ENCODE data around the gene YOD1.

The YOD1 gene

DNA sequence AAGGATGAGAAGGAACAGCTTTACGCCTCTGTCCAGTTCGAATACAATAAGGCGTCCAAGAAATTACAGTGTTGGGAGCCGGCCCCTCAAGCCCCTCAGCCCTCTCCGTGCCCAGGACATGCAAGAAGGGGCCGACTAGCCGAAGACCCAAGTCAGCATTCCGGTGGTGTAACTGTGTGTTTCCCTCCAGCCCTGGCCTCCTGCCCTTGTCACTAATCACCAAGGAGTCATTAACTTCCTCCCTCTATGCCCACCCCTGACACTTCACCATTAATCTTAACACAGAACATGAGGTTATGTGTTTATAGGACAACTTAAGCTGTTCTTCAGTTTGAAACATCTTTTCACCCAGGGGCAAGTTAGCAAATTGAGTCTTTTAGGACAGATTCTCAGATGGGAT lies 21.2 kb upstream of the YOD1 start:
- DNase-seq (ENCODE audit: low spot score) = no peak

DNA sequence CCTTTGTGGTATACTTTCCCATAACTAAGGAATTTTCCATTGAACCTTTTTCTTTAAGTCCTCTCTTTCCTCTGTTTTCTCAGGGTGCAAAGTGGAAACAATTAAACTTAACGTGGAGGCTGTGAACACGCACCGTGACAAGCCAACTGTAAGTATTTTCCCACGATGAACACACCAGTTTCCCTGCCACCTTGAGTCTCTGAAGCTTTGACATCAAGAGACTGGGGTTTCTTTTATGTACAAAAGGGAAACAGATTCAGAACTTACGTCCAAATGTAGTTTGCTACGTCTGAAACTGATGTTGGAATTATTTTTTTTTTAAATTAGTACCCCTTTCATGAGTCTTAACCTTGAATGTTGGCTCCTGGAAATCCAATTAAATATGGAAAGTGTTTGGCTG lies 20.4 kb upstream of the YOD1 start:
- no peak for DNase-seq (ENCODE audit: low spot score)

GRCh38 chr1:207070811-207071210 lies 19.8 kb upstream of the YOD1 start:
- no peak for DNase-seq (ENCODE audit: low spot score)

GRCh38 chr1:207069858-207070506 lies 19.0 kb upstream of the YOD1 start:
- no peak for DNase-seq (ENCODE audit: low spot score)

GRCh38 chr1:207069061-207069460 lies 18.1 kb upstream of the YOD1 start:
- no peak for DNase-seq (ENCODE audit: low spot score)

- no peak for DNase-seq (ENCODE audit: low spot score)
These were observed 16.7 kb upstream of the YOD1 start for GRCh38 chr1:207067665-207068064.

DNA sequence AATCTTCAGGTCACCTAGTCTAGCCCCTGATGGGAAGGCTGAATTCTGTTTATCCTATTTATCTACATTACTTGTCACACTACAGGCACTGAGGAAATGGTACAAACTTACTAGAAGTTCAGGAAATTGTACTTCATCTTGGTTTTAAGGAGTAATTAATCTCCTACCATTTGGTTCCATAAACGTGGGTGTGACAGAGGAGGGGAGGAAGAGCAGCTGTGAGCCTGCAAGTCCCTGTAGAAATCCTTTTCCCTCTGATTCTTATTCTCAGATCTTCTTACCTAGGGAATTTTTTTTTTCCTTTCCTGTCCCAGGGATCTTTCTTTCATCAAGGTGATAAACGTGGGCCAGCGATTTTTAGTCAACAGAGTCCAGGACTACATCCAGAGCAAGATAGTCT lies 16.2 kb upstream of the YOD1 start:
- DNase-seq (ENCODE audit: low spot score) = no peak

GRCh38 chr1:207064561-207064960 lies 13.6 kb upstream of the YOD1 start:
- no peak for DNase-seq (ENCODE audit: low spot score)

- no peak for DNase-seq (ENCODE audit: low spot score)
These were observed 12.0 kb upstream of the YOD1 start for GRCh38 chr1:207063014-207063413.

GRCh38 chr1:207062058-207062457 lies 11.1 kb upstream of the YOD1 start:
- no peak for DNase-seq (ENCODE audit: low spot score)

DNA sequence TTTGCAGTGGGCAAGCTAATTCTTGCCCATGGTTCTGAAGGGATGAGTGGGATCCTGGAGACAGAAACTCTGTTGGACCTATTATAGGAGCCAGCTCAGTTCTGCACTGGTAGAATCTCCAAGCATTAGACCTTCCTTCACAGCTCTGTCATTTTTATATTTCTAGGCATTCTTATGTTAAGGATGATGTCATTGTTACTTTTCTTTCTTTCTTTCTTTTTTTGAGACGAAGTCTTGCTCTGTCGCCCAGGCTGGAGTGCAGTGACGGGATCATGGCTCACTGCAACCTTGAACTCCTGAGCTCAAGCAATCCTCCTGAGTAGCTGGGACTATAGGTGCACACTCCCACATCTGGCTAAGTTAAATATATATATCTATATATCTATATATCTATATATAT lies 9.6 kb upstream of the YOD1 start:
- DNase-seq (ENCODE audit: low spot score) = no peak

DNA sequence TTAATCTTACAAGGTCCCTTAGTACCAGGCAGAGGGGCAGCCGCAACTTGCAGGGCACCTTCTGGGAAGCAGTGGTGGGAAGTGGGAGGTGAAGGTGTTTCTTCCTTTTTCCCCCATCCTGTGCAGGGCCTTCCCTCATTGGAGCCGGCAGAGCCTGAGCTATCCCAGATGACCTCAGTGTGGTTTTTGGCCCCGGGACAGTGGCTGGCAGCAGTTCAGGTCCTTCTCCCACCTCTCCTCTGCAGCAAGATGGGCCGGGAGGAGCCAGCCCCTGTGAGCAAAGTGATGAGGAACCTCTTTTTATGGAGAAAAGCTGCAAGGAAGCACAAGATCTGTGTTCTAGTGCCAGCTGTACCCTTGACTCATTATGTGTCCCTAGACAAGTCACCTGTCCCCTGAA lies 8.9 kb upstream of the YOD1 start:
- no peak for DNase-seq (ENCODE audit: low spot score)

DNA sequence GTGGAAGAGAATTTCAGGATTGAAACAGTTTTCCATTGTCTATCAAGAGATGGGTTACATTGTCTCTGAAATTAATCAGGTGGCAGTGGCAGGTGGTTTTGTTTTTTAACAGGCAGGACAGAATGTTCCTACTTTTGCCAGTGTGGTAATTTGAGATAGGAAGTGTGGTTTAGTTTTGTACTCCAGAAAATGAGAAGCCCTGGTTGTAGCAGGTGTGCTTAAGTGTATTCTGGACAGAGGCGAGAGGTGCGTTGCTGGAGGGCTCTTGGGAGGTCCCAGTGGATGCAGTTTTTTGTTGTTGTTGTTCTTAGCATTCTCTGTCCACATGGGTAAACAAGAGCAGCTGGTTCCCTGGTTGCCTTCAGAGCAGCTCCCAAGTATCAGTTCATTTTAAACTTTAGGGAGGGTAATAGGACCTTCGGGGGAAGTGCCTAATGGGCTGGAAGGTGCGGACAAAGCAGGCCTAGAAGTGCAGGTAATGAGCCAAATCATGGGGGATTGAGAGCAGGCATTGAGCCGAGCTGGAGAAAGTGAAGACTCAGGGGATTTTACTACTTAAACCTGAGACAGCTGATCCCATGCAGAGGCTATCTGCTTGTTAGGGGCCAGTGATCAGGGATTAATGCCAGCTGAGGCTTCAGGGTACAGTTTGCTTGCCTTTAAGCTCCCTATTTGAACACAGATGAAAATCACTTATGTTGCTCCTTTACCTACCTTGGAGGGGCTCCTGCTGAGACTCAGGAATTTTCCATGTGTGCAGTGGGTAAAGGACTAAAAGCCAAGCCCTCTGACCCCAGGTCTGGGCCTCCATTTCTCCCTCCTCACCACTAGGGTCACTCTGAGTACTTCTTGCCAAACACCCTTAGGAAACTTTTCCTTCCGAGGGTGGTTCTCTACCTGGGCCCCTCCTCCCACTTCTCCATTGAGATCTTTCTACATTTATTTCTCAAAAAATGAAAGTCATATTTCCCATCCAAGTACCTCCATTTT lies 8.2 kb upstream of the YOD1 start:
- DNase-seq (ENCODE audit: low spot score) = no peak

GRCh38 chr1:207058252-207058651 lies 7.2 kb upstream of the YOD1 start:
- no peak for DNase-seq (ENCODE audit: low spot score)

DNA sequence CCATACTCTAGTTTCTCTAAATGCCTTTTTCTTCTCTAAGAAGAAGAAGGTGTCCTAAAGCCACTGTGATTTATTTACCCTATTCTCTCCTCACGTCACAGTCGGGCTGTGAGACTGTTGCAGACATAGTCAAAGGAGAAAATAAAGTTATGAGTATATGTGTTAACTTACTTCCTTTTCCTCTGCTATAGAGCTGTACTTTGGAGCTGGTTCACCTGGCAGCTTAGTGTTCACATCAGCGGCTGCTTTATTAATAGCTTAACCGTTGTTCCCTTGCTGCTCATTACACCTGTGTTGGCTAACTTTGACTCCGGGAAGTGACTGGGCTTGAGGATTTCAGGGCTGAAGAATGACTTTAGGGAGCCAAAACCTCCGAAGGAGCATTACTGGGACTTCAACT lies 5.7 kb upstream of the YOD1 start:
- DNase-seq (ENCODE audit: low spot score) = no peak

DNA sequence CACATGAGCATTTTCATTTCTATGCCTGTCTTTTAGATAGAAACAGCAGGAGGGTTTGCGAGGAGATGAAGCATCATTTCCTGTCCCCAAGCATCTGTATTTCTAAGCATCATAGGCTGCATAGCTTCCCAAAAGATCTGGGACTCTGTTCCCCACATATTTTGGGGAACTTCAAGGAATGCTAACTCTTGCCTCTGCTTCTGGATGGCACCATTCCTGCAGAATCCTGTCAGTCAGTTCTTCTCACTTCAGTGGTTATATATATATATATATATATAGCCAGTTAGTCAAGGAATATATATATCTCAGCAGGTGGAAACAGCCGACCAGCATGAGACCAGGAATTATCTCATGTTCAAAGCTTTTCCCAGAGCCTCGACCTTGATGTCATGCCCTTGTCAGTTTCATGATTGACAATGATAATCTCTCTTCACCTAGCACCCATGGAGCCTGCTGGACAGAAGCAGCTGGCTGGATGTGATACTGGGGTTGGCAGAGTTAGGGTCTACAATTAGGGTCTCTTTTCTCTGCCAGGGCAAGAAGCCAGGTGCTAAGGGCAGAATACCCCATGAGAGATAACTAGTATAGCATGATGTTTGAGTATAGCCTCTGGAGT lies 4.5 kb upstream of the YOD1 start:
- DNase-seq (ENCODE audit: low spot score) = no peak

GRCh38 chr1:207054491-207054890 lies 3.5 kb upstream of the YOD1 start:
- no peak for DNase-seq (ENCODE audit: low spot score)

GRCh38 chr1:207052911-207053769 lies 2.1 kb upstream of the YOD1 start, which contains the start of gene PFKFB2:
Gene PFKFB2, plus strand, starts transcription at chr1:207053275. Its CDS starts 1,443 bp downstream, at chr1:207054718.
- peak; percentile 92 for DNase-seq (ENCODE audit: low spot score)

DNA sequence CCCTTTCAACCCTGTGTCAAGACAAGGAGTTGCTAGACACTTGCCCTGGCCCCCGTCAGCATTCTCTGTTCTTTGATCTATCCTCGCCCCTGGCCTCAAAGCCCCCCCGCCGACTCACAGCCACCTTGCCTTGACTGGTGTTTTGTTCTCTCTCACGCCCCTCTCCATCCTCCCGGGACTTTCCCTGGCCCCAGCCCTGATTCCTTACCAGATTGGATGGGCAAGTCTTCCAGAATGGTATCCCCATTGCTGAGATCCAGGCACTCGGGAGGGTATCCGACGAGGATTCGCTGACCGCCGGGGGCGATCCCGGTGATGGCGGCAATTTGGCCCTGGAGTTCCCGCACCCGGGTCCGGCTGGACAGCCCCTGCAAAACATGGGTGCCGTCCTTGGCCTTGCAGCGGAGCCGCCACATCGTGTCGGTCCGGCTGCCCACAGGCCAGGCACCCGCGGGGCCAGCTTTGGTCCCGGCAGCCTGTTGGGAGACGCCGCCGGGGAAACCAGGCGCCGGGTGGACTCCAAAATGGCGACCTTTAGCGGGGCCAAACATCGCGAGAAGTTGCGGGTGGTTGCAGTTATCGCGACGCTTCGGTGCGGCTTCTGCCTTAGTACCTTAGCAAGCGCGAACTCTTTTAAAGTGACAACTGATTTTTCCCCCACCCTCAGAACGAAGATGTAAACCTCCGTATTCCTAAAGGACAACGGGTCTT lies 373 bp downstream of the YOD1 start:
- DNase-seq (ENCODE audit: low spot score) = peak; percentile 91

DNA sequence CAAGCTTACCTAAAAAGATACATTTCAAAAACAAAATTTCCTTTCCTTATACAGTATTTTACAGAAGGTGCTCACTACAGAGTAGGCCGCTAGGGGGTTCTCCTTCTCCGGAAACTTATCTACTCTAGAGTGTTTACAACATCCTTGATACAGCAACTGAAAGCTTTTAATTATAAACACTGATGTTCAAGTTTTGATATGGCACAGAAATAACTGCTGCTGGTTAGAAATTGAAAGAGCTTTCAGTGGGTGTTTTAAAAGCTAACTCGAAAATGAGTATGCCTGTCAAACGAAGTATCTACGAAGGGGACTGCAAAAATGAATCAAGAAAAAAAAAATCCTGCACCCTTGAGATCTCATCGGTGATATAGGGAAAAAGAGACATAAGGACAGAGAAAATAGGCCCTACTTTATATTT lies 1.0 kb downstream of the YOD1 start:
- peak; percentile 67 for DNase-seq (ENCODE audit: low spot score)

DNA sequence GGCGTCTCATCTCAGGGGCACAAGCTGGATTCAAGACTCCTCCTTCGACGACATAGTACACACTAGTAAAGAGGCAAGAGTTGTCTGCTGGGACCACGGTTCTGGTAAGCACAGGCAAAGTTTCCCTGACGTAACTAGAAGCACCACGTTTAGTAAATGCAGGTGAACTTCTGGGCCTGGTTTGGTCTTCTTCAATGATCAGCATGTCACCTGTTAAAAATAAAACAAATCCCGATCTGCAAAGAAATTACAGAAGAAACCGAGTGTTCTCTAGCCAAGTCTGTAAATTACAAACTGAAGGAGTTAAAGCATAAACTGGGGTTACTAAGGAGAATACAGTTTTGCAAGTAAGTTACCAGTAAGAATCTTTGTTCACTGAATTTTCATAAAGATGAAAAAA lies 1.5 kb downstream of the YOD1 start:
- no peak for DNase-seq (ENCODE audit: low spot score)
